MCF 10A (cell line): Measurements from ENCODE around the gene ORC6. TPM values are rescaled to one million over a fixed set of nuclear protein-coding genes. Genes with fewer than 3 reads are reported as not detected.

Source experiments
- BruUV-seq: library from RNA; stranded (reverse); fragments of 400-500 nt; replicated peaks from 2 replicates; lab custom pipeline; 2021; lab: Mats Ljungman, UMichigan
- CTCF ChIA-PET: fragments of 300-600 bp; sonication (Branson Sonifier 250); formaldehyde crosslinking; extraction: SDS; loops from one replicate; lab custom pipeline; 2021; ENCODE audit warnings: antibody characterized with exemption, inconsistent platforms; lab: Yijun Ruan, JAX
- POLR2A ChIA-PET: fragments of 300-600, 350-650 bp; sonication (Branson Sonifier 250); formaldehyde crosslinking; extraction: SDS; loops from one replicate; lab custom pipeline; 2020; ENCODE audit warnings: antibody characterized with exemption, inconsistent platforms; lab: Yijun Ruan, JAX
- DNase-seq: peaks from one replicate; pipeline ENCODE4 v3.0.0-alpha.2; 2018; ENCODE audit not compliant: unreplicated experiment
- H3K27ac Mint-ChIP-seq: one replicate; pipeline ENCODE4 v1.8.0; 2022; ENCODE audit warnings: mild to moderate bottlenecking, low read depth, mixed read lengths; ENCODE audit not compliant: unreplicated experiment
- H3K27me3 Mint-ChIP-seq: one replicate; pipeline ENCODE4 v1.8.0; 2022; ENCODE audit warnings: mixed read lengths; ENCODE audit not compliant: insufficient read depth, unreplicated experiment
- H3K36me3 Mint-ChIP-seq: one replicate; pipeline ENCODE4 v1.8.0; 2022; ENCODE audit warnings: mild to moderate bottlenecking, moderate library complexity, mixed read lengths; ENCODE audit not compliant: insufficient read depth, unreplicated experiment
- H3K4me1 Mint-ChIP-seq: one replicate; pipeline ENCODE4 v1.8.0; 2022; ENCODE audit warnings: mixed read lengths; ENCODE audit not compliant: insufficient read depth, unreplicated experiment
- H3K4me3 Mint-ChIP-seq: one replicate; pipeline ENCODE4 v1.8.0; 2022; ENCODE audit warnings: mild to moderate bottlenecking, moderate library complexity, mixed read lengths; ENCODE audit not compliant: unreplicated experiment
- H3K9me3 Mint-ChIP-seq: one replicate; pipeline ENCODE4 v1.8.0; 2022; ENCODE audit warnings: mixed read lengths; ENCODE audit not compliant: unreplicated experiment
- CTCF ChIP-seq: fragments of 200-600 bp; IDR thresholded peaks from one replicate; pipeline ENCODE4 v1.8.0; 2022; ENCODE audit warnings: antibody characterized with exemption, mild to moderate bottlenecking; ENCODE audit not compliant: unreplicated experiment
- intact Hi-C: fragments of 100-400 bp; cut with micrococcal nuclease; formaldehyde crosslinking; loops from 2 replicates; pipeline ENCODE4 v1.14.1; 2022
- total RNA-seq: library from RNA; stranded (reverse); gene quantifications from 2 replicates; pipeline ENCODE4 v1.2.3, GENCODE V29; 2022

Gene ORC6
- total RNA-seq, 1 experiment from 2014 or later = 23.2 TPM

GRCh38 chr16:46706642-46707041 lies 17.2 kb downstream of the ORC6 start:
- Mint-ChIP-seq H3K27ac (no peak overlapping the region), H3K27me3 (no peaks in the 10 kb centered on the region), H3K9me3 (no peaks in the 10 kb centered on the region), H3K36me3 (no peaks in the 10 kb centered on the region), H3K4me1 (no peaks in the 10 kb centered on the region), H3K4me3 (no peak overlapping the region)
- ChIA-PET CTCF (interaction anchor here (1.3 kb wide), 1 partner anchor 77 kb away, joined by 3 read pairs; no protein-coding TSS in a partner anchor), POLR2A (no interaction called here)
- intact Hi-C loops = no loop called here
- no peak for DNase-seq
- no peak for TF ChIP-seq CTCF
- BruUV-seq = no TSS peak

- intact Hi-C loops = no loop called here
- ChIA-PET CTCF (interaction anchor here (0.7 kb wide), 1 partner anchor 34 kb away, joined by 4 read pairs; no protein-coding TSS in a partner anchor), POLR2A (no interaction called here)
- H3K36me3 Mint-ChIP-seq = no peaks in the 10 kb centered on the region
- H3K9me3 Mint-ChIP-seq = no peaks in the 10 kb centered on the region
- no TSS peak for BruUV-seq
- TF ChIP-seq CTCF = no peak
- no peak overlapping the region for H3K4me3 Mint-ChIP-seq
- H3K4me1 Mint-ChIP-seq = no peaks in the 10 kb centered on the region
- H3K27ac Mint-ChIP-seq = no peak overlapping the region
- H3K27me3 Mint-ChIP-seq = no peaks in the 10 kb centered on the region
- no peak for DNase-seq
Observed at GRCh38 chr16:46709469-46710005, 20.1 kb downstream of the ORC6 start.

- no peak overlapping the region for H3K27ac Mint-ChIP-seq
- intact Hi-C loops = no loop called here
- ChIA-PET POLR2A (no interaction called here), CTCF (no interaction called here)
- no peaks in the 10 kb centered on the region for H3K36me3 Mint-ChIP-seq
- no peaks in the 10 kb centered on the region for H3K4me1 Mint-ChIP-seq
- H3K9me3 Mint-ChIP-seq = no peaks in the 10 kb centered on the region
- no peak for TF ChIP-seq CTCF
- H3K4me3 Mint-ChIP-seq = no peak overlapping the region
- DNase-seq = no peak
- no peaks in the 10 kb centered on the region for H3K27me3 Mint-ChIP-seq
- no TSS peak for BruUV-seq
Observed at GRCh38 chr16:46711106-46712058, 21.9 kb downstream of the ORC6 start.

- no peak for TF ChIP-seq CTCF
- H3K4me1 Mint-ChIP-seq = no peaks in the 10 kb centered on the region
- intact Hi-C loops = no loop called here
- ChIA-PET POLR2A (no interaction called here), CTCF (no interaction called here)
- no TSS peak for BruUV-seq
- H3K4me3 Mint-ChIP-seq = no peak overlapping the region
- DNase-seq = no peak
- no peaks in the 10 kb centered on the region for H3K36me3 Mint-ChIP-seq
- H3K9me3 Mint-ChIP-seq = no peaks in the 10 kb centered on the region
- no peak overlapping the region for H3K27ac Mint-ChIP-seq
- no peaks in the 10 kb centered on the region for H3K27me3 Mint-ChIP-seq
Observed at GRCh38 chr16:46712911-46713310, 23.5 kb downstream of the ORC6 start.
